H9 (cell line): ENCODE measurements around the gene PSKH1. TPM values are rescaled to one million over a fixed set of nuclear protein-coding genes. Genes with fewer than 3 reads are reported as not detected.
A peak's percentile ranks its signal among the peaks of the same experiment; 100 is the strongest.

Source experiments
- DNase-seq: peaks from one replicate; pipeline ENCODE4 v3.0.0-alpha.2; 2017
- H2AFZ ChIP-seq: one replicate; pipeline ENCODE4 v1.6.1; 2013; ENCODE audit warnings: mild to moderate bottlenecking, low read length, control low read depth, moderate library complexity
- H2AK5ac ChIP-seq: 2 replicates; pipeline ENCODE4 v1.6.1; 2013; ENCODE audit warnings: low read length, control low read depth, mixed read lengths; ENCODE audit not compliant: insufficient read length
- H2BK120ac ChIP-seq: one replicate; pipeline ENCODE4 v1.6.1; 2013; ENCODE audit warnings: low read depth, mild to moderate bottlenecking, low read length, control low read depth, inconsistent platforms; ENCODE audit not compliant: poor library complexity, severe bottlenecking
- H2BK12ac ChIP-seq: 2 replicates; pipeline ENCODE4 v1.6.1; 2013; ENCODE audit warnings: low read length, control low read depth, mixed read lengths, low read depth; ENCODE audit not compliant: insufficient read length
- H2BK15ac ChIP-seq: 2 replicates; pipeline ENCODE4 v1.6.1; 2013; ENCODE audit warnings: low read depth, low read length, control low read depth
- H2BK20ac ChIP-seq: one replicate; pipeline ENCODE4 v1.6.1; 2013; ENCODE audit warnings: low read depth, mild to moderate bottlenecking, low read length, control low read depth, inconsistent platforms; ENCODE audit not compliant: poor library complexity, severe bottlenecking
- H2BK5ac ChIP-seq: 2 replicates; pipeline ENCODE4 v1.6.1; 2013; ENCODE audit warnings: low read length, control low read depth, mixed read lengths; ENCODE audit not compliant: insufficient read length
- H3K14ac ChIP-seq: 2 replicates; pipeline ENCODE4 v1.6.1; 2013; ENCODE audit warnings: low read length, control low read depth; ENCODE audit not compliant: insufficient read depth
- H3K18ac ChIP-seq: 2 replicates; pipeline ENCODE4 v1.6.1; 2013; ENCODE audit warnings: low read depth, mild to moderate bottlenecking, mixed read lengths, low read length, control low read depth; ENCODE audit not compliant: insufficient read length
- H3K23ac ChIP-seq: 2 replicates; pipeline ENCODE4 v1.6.1; 2013; ENCODE audit warnings: low read length, control low read depth, mixed read lengths, low read depth; ENCODE audit not compliant: insufficient read length
- H3K23me2 ChIP-seq: 2 replicates; pipeline ENCODE4 v1.6.1; 2013; ENCODE audit warnings: low read depth, mild to moderate bottlenecking, mixed read lengths, low read length, control low read depth; ENCODE audit not compliant: insufficient read length, poor library complexity, severe bottlenecking
- H3K27ac ChIP-seq: 2 replicates; pipeline ENCODE4 v1.5.1; 2013; ENCODE audit warnings: low read length, control low read depth, mixed read lengths, low read depth; ENCODE audit not compliant: insufficient read length
- H3K27me3 ChIP-seq: 2 replicates; pipeline ENCODE4 v1.6.1; 2013; ENCODE audit warnings: low read length, control low read depth, inconsistent platforms; ENCODE audit not compliant: insufficient read depth
- H3K4ac ChIP-seq: 2 replicates; pipeline ENCODE4 v1.6.1; 2013; ENCODE audit warnings: low read depth, mild to moderate bottlenecking, control low read depth, inconsistent platforms, low read length, moderate library complexity
- H3K4me1 ChIP-seq: 2 replicates; pipeline ENCODE4 v1.6.1; 2013; ENCODE audit warnings: low read length, control low read depth, inconsistent platforms; ENCODE audit not compliant: insufficient read depth
- H3K4me2 ChIP-seq: 2 replicates; pipeline ENCODE4 v1.6.1; 2013; ENCODE audit warnings: low read length, control low read depth, mixed read lengths; ENCODE audit not compliant: insufficient read length, insufficient read depth
- H3K56ac ChIP-seq: 2 replicates; pipeline ENCODE4 v1.6.1; 2013; ENCODE audit warnings: low read depth, mild to moderate bottlenecking, mixed read lengths, low read length, control low read depth; ENCODE audit not compliant: insufficient read length
- H3K79me1 ChIP-seq: 2 replicates; pipeline ENCODE4 v1.6.1; 2013; ENCODE audit warnings: low read depth, mild to moderate bottlenecking, moderate library complexity, low read length, control low read depth, inconsistent platforms; ENCODE audit not compliant: insufficient read depth, poor library complexity, severe bottlenecking
- H3K79me2 ChIP-seq: 2 replicates; pipeline ENCODE4 v1.6.1; 2013; ENCODE audit warnings: low read length, control low read depth, inconsistent platforms; ENCODE audit not compliant: insufficient read depth
- H3K9ac ChIP-seq: 2 replicates; pipeline ENCODE4 v1.6.1; 2013; ENCODE audit warnings: low read length, control low read depth, mixed read lengths; ENCODE audit not compliant: insufficient read length; ENCODE audit errors: extremely low read depth
- H3K9me3 ChIP-seq: one replicate; pipeline ENCODE4 v1.6.1; 2013; ENCODE audit warnings: low read depth, low read length, inconsistent platforms; ENCODE audit not compliant: control insufficient read depth
- H3T11ph ChIP-seq: one replicate; pipeline ENCODE4 v1.6.1; 2013; ENCODE audit warnings: mild to moderate bottlenecking, low read length, control low read depth, inconsistent platforms
- H4K20me1 ChIP-seq: one replicate; pipeline ENCODE4 v1.6.1; 2013; ENCODE audit not compliant: control insufficient read depth, insufficient read length, insufficient read depth
- H4K5ac ChIP-seq: 2 replicates; pipeline ENCODE4 v1.6.1; 2013; ENCODE audit warnings: low read depth, mild to moderate bottlenecking, mixed read lengths, low read length, control low read depth; ENCODE audit not compliant: insufficient read length
- H4K8ac ChIP-seq: replicated peaks from 2 replicates; pipeline ENCODE4 v1.6.1; 2013; ENCODE audit warnings: low read length, control low read depth, mixed read lengths, low read depth; ENCODE audit not compliant: insufficient read length
- H4K91ac ChIP-seq: 2 replicates; pipeline ENCODE4 v1.6.1; 2013; ENCODE audit warnings: low read depth, mild to moderate bottlenecking, moderate library complexity, mixed read lengths, low read length, control low read depth; ENCODE audit not compliant: insufficient read length
- H3K27ac Mint-ChIP-seq, 3 experiments: 2 replicates in 2 of 3; 3 replicates in 1 of 3; pipeline ENCODE4 v1.8.0; 2020 to 2021; ENCODE audit warnings: mixed read lengths in 3 of 3, mild to moderate bottlenecking in 1 of 3, moderate library complexity in 1 of 3
- H3K27me3 Mint-ChIP-seq: 2 replicates; pipeline ENCODE4 v1.8.0; 2021; ENCODE audit warnings: low read depth, mild to moderate bottlenecking, moderate library complexity, mixed read lengths
- H3K36me3 Mint-ChIP-seq, 3 experiments: 2 replicates in 2 of 3; 3 replicates in 1 of 3; pipeline ENCODE4 v1.8.0; 2020 to 2021; ENCODE audit warnings: low read depth in 3 of 3, mixed read lengths in 3 of 3; ENCODE audit not compliant: insufficient read depth in 1 of 3
- H3K4me1 Mint-ChIP-seq, 2 experiments: 2 replicates each; pipeline ENCODE4 v1.8.0; 2020; ENCODE audit warnings: mixed read lengths in 2 of 2
- H3K4me3 Mint-ChIP-seq, 2 experiments: 2 replicates in 1 of 2; 3 replicates in 1 of 2; pipeline ENCODE4 v1.8.0; 2020 to 2021; ENCODE audit warnings: mild to moderate bottlenecking in 2 of 2, mixed read lengths in 2 of 2, moderate library complexity in 1 of 2
- H3K9me3 Mint-ChIP-seq, 2 experiments: 2 replicates in 1 of 2; 3 replicates in 1 of 2; pipeline ENCODE4 v1.8.0; 2020; ENCODE audit warnings: mild to moderate bottlenecking in 2 of 2, mixed read lengths in 2 of 2, moderate library complexity in 1 of 2
- WGBS: extraction: QIAGEN DNeasy Blood & Tissue Kit; methylation state at CpG from one replicate; pipeline ENCODE4 v1.1.7; 2013; ENCODE audit warnings: missing lambda C conversion rate, low lambda C conversion rate, mixed read lengths; ENCODE audit not compliant: insufficient read length; ENCODE audit errors: extremely low coverage; 5-methylcytosine and 5-hydroxymethylcytosine counted together
- total RNA-seq: library from RNA; stranded (reverse); gene quantifications from 2 replicates; pipeline ENCODE4 v1.2.1, GENCODE V29; 2021
- TF ChIP-seq, protein P1 (sequence below): fragments of 200-600 bp; sonication (generic); conservative IDR thresholded peaks from 3 replicates; pipeline ENCODE4 v1.8.0; 2021; ENCODE audit warnings: antibody characterized with exemption, mild to moderate bottlenecking

PSKH1 gene
- total RNA-seq, 1 experiment from 2014 or later: 29.1 TPM

GRCh38 chr16:67844497-67844896, 48.6 kb upstream of the PSKH1 start:
- Mint-ChIP-seq H3K36me3 (peaks cover 5 to 16% (median 8%) of the 10 kb centered on the region in 3 experiments), H3K27me3 (no peaks in the 10 kb centered on the region), H3K9me3 (peaks cover 0 to 2% of the 10 kb centered on the region in 2 experiments; a peak in 1 of 5 replicates), H3K27ac (no peak overlapping the region), H3K4me3 (peak overlapping the region; percentile 90 to 92; a peak in 4 of 5 replicates), H3K4me1 (peaks cover 46 to 53% of the 10 kb centered on the region in 2 experiments)
- H3K23ac ChIP-seq: no peak overlapping the region
- no peak overlapping the region for H3K14ac ChIP-seq
- H2BK12ac ChIP-seq: no peak overlapping the region
- no peaks in the 10 kb centered on the region for H3K27me3 ChIP-seq
- DNase-seq: no peak
- no peak overlapping the region for H2AFZ ChIP-seq
- no peak overlapping the region for H2BK20ac ChIP-seq
- peaks cover 14% of the 10 kb centered on the region for H3K23me2 ChIP-seq
- H3K27ac ChIP-seq: no peak overlapping the region
- H4K5ac ChIP-seq: no peak overlapping the region
- peaks cover 10% of the 10 kb centered on the region; the same call in 1 of the 2 replicates for H3K4me1 ChIP-seq
- H3K4ac ChIP-seq: no peak overlapping the region
- H2AK5ac ChIP-seq: no peak overlapping the region
- H3K18ac ChIP-seq: no peak overlapping the region
- H3K9ac ChIP-seq: no peak overlapping the region
- TF ChIP-seq, protein P1, sequence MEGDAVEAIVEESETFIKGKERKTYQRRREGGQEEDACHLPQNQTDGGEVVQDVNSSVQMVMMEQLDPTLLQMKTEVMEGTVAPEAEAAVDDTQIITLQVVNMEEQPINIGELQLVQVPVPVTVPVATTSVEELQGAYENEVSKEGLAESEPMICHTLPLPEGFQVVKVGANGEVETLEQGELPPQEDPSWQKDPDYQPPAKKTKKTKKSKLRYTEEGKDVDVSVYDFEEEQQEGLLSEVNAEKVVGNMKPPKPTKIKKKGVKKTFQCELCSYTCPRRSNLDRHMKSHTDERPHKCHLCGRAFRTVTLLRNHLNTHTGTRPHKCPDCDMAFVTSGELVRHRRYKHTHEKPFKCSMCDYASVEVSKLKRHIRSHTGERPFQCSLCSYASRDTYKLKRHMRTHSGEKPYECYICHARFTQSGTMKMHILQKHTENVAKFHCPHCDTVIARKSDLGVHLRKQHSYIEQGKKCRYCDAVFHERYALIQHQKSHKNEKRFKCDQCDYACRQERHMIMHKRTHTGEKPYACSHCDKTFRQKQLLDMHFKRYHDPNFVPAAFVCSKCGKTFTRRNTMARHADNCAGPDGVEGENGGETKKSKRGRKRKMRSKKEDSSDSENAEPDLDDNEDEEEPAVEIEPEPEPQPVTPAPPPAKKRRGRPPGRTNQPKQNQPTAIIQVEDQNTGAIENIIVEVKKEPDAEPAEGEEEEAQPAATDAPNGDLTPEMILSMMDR: 0 out of 3 replicates have a peak, but pooled peaks have one; percentile 8
- H3K4me2 ChIP-seq: peak overlapping the region; percentile 7
- H2BK15ac ChIP-seq: no peak overlapping the region
- H3T11ph ChIP-seq: no peak overlapping the region
- no peaks in the 10 kb centered on the region for H3K79me1 ChIP-seq
- H3K79me2 ChIP-seq: peaks cover 15% of the 10 kb centered on the region; the same call in 1 of the 2 replicates
- H4K8ac ChIP-seq: no peak overlapping the region
- no peak overlapping the region for H3K56ac ChIP-seq
- H4K20me1 ChIP-seq: no peaks in the 10 kb centered on the region
- WGBS: no CpG with 5 or more reads among the region's 4 CpGs
- H3K9me3 ChIP-seq: no peaks in the 10 kb centered on the region
- no peak overlapping the region for H2BK5ac ChIP-seq
- H4K91ac ChIP-seq: no peak overlapping the region
- H2BK120ac ChIP-seq: no peak overlapping the region
